HEK293 (cell line): Measurements from ENCODE around the gene GINS2.

Experiments used
- CTCF ChIP-seq: fragments of 450-650 bp; formaldehyde crosslinking; IDR thresholded peaks from 2 replicates; pipeline ENCODE4 v1.5.1; 2016; ENCODE audit warnings: missing biosample characterization, missing genetic modification characterization
- ZBTB1 ChIP-seq: fragments of 450-650 bp; formaldehyde crosslinking; IDR thresholded peaks from 2 replicates; pipeline ENCODE4 v1.5.1; 2016; ENCODE audit warnings: missing biosample characterization, missing genetic modification characterization
- ZNF16 ChIP-seq: fragments of 450-650 bp; formaldehyde crosslinking; IDR thresholded peaks from 2 replicates; pipeline ENCODE4 v1.5.1; 2016; ENCODE audit warnings: low read depth, missing biosample characterization, missing genetic modification characterization

GRCh38 chr16:85706449-85707034, 17.8 kb upstream of the GINS2 start:
- TF ChIP-seq ZNF16 (tag by site-specific recombination) (no peak), CTCF (tag by site-specific recombination) (no peak), ZBTB1 (tag by site-specific recombination) (no peak)
